Measurements from ENCODE around the gene UBE2J2.

Gene UBE2J2

GRCh38 chr1:1282998-1283397, 9.3 kb upstream of the UBE2J2 start:
- Histone ChIP-seq H3K9ac (ENCODE audit: low read depth, low read length) (no peak overlapping the region), H3K4me2 (ENCODE audit: low read length) (no peak overlapping the region), H3K4me3 (ENCODE audit: low read length) (no peak overlapping the region), H3K4me1 (ENCODE audit: control insufficient read depth, insufficient read depth, low read length) (peaks cover 16% of the 10 kb centered on the region), H3K9me3 (replicated peaks; ENCODE audit: low read length) (no peaks in the 10 kb centered on the region), H3K27me3 (ENCODE audit: control insufficient read depth, insufficient read depth, low read length) (peaks cover 16% of the 10 kb centered on the region), H3K36me3 (ENCODE audit: insufficient read depth, low read length) (no peaks in the 10 kb centered on the region)

- Histone ChIP-seq H3K4me3 (ENCODE audit: low read length) (no peak overlapping the region), H3K4me1 (ENCODE audit: control insufficient read depth, insufficient read depth, low read length) (peaks cover 16% of the 10 kb centered on the region), H3K9ac (ENCODE audit: low read depth, low read length) (no peak overlapping the region), H3K4me2 (ENCODE audit: low read length) (no peak overlapping the region), H3K9me3 (replicated peaks; ENCODE audit: low read length) (no peaks in the 10 kb centered on the region), H3K27me3 (ENCODE audit: control insufficient read depth, insufficient read depth, low read length) (peaks cover 12% of the 10 kb centered on the region), H3K36me3 (ENCODE audit: insufficient read depth, low read length) (no peaks in the 10 kb centered on the region)
These were observed 8.1 kb upstream of the UBE2J2 start for GRCh38 chr1:1281533-1282321.

GRCh38 chr1:1280782-1281481, 7.3 kb upstream of the UBE2J2 start:
- Histone ChIP-seq H3K27me3 (ENCODE audit: control insufficient read depth, insufficient read depth, low read length) (peaks cover 8% of the 10 kb centered on the region), H3K9me3 (replicated peaks; ENCODE audit: low read length) (no peaks in the 10 kb centered on the region), H3K4me3 (ENCODE audit: low read length) (no peak overlapping the region), H3K36me3 (ENCODE audit: insufficient read depth, low read length) (no peaks in the 10 kb centered on the region), H3K4me1 (ENCODE audit: control insufficient read depth, insufficient read depth, low read length) (peaks cover 16% of the 10 kb centered on the region), H3K4me2 (ENCODE audit: low read length) (no peak overlapping the region), H3K9ac (ENCODE audit: low read depth, low read length) (no peak overlapping the region)

- no peaks in the 10 kb centered on the region for H3K27me3 ChIP-seq (ENCODE audit: control insufficient read depth, insufficient read depth, low read length)
- peaks cover 23% of the 10 kb centered on the region for H3K4me1 ChIP-seq (ENCODE audit: control insufficient read depth, insufficient read depth, low read length)
- H3K9ac ChIP-seq (ENCODE audit: low read depth, low read length): no peak overlapping the region
- H3K9me3 ChIP-seq (replicated peaks; ENCODE audit: low read length): no peaks in the 10 kb centered on the region
- H3K4me2 ChIP-seq (ENCODE audit: low read length): no peak overlapping the region
- H3K36me3 ChIP-seq (ENCODE audit: insufficient read depth, low read length): no peaks in the 10 kb centered on the region
- no peak overlapping the region for H3K4me3 ChIP-seq (ENCODE audit: low read length)
These were observed 5.4 kb upstream of the UBE2J2 start for GRCh38 chr1:1279028-1279427.

GRCh38 chr1:1278620-1279019, 5.0 kb upstream of the UBE2J2 start:
- H3K9me3 ChIP-seq (replicated peaks; ENCODE audit: low read length): no peaks in the 10 kb centered on the region
- H3K4me2 ChIP-seq (ENCODE audit: low read length): no peak overlapping the region
- no peaks in the 10 kb centered on the region for H3K36me3 ChIP-seq (ENCODE audit: insufficient read depth, low read length)
- H3K4me3 ChIP-seq (ENCODE audit: low read length): no peak overlapping the region
- peaks cover 23% of the 10 kb centered on the region for H3K4me1 ChIP-seq (ENCODE audit: control insufficient read depth, insufficient read depth, low read length)
- H3K27me3 ChIP-seq (ENCODE audit: control insufficient read depth, insufficient read depth, low read length): no peaks in the 10 kb centered on the region
- no peak overlapping the region for H3K9ac ChIP-seq (ENCODE audit: low read depth, low read length)

GRCh38 chr1:1275836-1276235, 2.2 kb upstream of the UBE2J2 start:
- no peaks in the 10 kb centered on the region for H3K9me3 ChIP-seq (replicated peaks; ENCODE audit: low read length)
- H3K9ac ChIP-seq (ENCODE audit: low read depth, low read length): no peak overlapping the region
- H3K27me3 ChIP-seq (ENCODE audit: control insufficient read depth, insufficient read depth, low read length): no peaks in the 10 kb centered on the region
- H3K4me2 ChIP-seq (ENCODE audit: low read length): no peak overlapping the region
- H3K4me3 ChIP-seq (ENCODE audit: low read length): no peak overlapping the region
- H3K36me3 ChIP-seq (ENCODE audit: insufficient read depth, low read length): peaks cover 13% of the 10 kb centered on the region
- peaks cover 28% of the 10 kb centered on the region for H3K4me1 ChIP-seq (ENCODE audit: control insufficient read depth, insufficient read depth, low read length)

- H3K9me3 ChIP-seq (replicated peaks; ENCODE audit: low read length): no peaks in the 10 kb centered on the region
- peak overlapping the region; percentile 95 for H3K4me2 ChIP-seq (ENCODE audit: low read length)
- peaks cover 35% of the 10 kb centered on the region for H3K4me1 ChIP-seq (ENCODE audit: control insufficient read depth, insufficient read depth, low read length)
- H3K4me3 ChIP-seq (ENCODE audit: low read length): peak overlapping the region; percentile 99
- H3K9ac ChIP-seq (ENCODE audit: low read depth, low read length): peak overlapping the region; percentile 100
- H3K27me3 ChIP-seq (ENCODE audit: control insufficient read depth, insufficient read depth, low read length): no peaks in the 10 kb centered on the region
- peaks cover 14% of the 10 kb centered on the region for H3K36me3 ChIP-seq (ENCODE audit: insufficient read depth, low read length)
These were observed 1.3 kb upstream of the UBE2J2 start for GRCh38 chr1:1274931-1275431.

- peaks cover 18% of the 10 kb centered on the region for H3K36me3 ChIP-seq (ENCODE audit: insufficient read depth, low read length)
- H3K4me1 ChIP-seq (ENCODE audit: control insufficient read depth, insufficient read depth, low read length): peaks cover 35% of the 10 kb centered on the region
- peak overlapping the region; percentile 95 for H3K4me2 ChIP-seq (ENCODE audit: low read length)
- no peaks in the 10 kb centered on the region for H3K9me3 ChIP-seq (replicated peaks; ENCODE audit: low read length)
- H3K4me3 ChIP-seq (ENCODE audit: low read length): peak overlapping the region; percentile 99
- peak overlapping the region; percentile 100 for H3K9ac ChIP-seq (ENCODE audit: low read depth, low read length)
- H3K27me3 ChIP-seq (ENCODE audit: control insufficient read depth, insufficient read depth, low read length): no peaks in the 10 kb centered on the region
These were observed 761 bp upstream of the UBE2J2 start for GRCh38 chr1:1274299-1274930.

GRCh38 chr1:1273209-1273511, 494 bp downstream of the UBE2J2 start:
- no peaks in the 10 kb centered on the region for H3K9me3 ChIP-seq (replicated peaks; ENCODE audit: low read length)
- H3K36me3 ChIP-seq (ENCODE audit: insufficient read depth, low read length): peaks cover 22% of the 10 kb centered on the region
- H3K27me3 ChIP-seq (ENCODE audit: control insufficient read depth, insufficient read depth, low read length): no peaks in the 10 kb centered on the region
- peak overlapping the region; percentile 100 for H3K9ac ChIP-seq (ENCODE audit: low read depth, low read length)
- peaks cover 35% of the 10 kb centered on the region for H3K4me1 ChIP-seq (ENCODE audit: control insufficient read depth, insufficient read depth, low read length)
- H3K4me3 ChIP-seq (ENCODE audit: low read length): peak overlapping the region; percentile 99
- peak overlapping the region; percentile 99 for H3K4me2 ChIP-seq (ENCODE audit: low read length)

- Histone ChIP-seq H3K9me3 (replicated peaks; ENCODE audit: low read length) (no peaks in the 10 kb centered on the region), H3K4me1 (ENCODE audit: control insufficient read depth, insufficient read depth, low read length) (peaks cover 35% of the 10 kb centered on the region), H3K4me3 (ENCODE audit: low read length) (peak overlapping the region; percentile 99), H3K27me3 (ENCODE audit: control insufficient read depth, insufficient read depth, low read length) (no peaks in the 10 kb centered on the region), H3K36me3 (ENCODE audit: insufficient read depth, low read length) (peaks cover 27% of the 10 kb centered on the region), H3K9ac (ENCODE audit: low read depth, low read length) (peak overlapping the region; percentile 100), H3K4me2 (ENCODE audit: low read length) (peak overlapping the region; percentile 99)
These were observed 1.1 kb downstream of the UBE2J2 start for GRCh38 chr1:1272341-1273208.

- H3K4me1 ChIP-seq (ENCODE audit: control insufficient read depth, insufficient read depth, low read length): peaks cover 39% of the 10 kb centered on the region
- peak overlapping the region; percentile 100 for H3K9ac ChIP-seq (ENCODE audit: low read depth, low read length)
- H3K27me3 ChIP-seq (ENCODE audit: control insufficient read depth, insufficient read depth, low read length): no peaks in the 10 kb centered on the region
- H3K4me3 ChIP-seq (ENCODE audit: low read length): peak overlapping the region; percentile 49
- H3K36me3 ChIP-seq (ENCODE audit: insufficient read depth, low read length): peaks cover 36% of the 10 kb centered on the region
- H3K9me3 ChIP-seq (replicated peaks; ENCODE audit: low read length): no peaks in the 10 kb centered on the region
- peak overlapping the region; percentile 76 for H3K4me2 ChIP-seq (ENCODE audit: low read length)
These were observed 2.8 kb downstream of the UBE2J2 start for GRCh38 chr1:1270813-1271212.

Data from skeletal muscle satellite cell (primary cell).